Fibroblast of lung (primary cell): ENCODE measurements around the gene ZSCAN21.

Experiments used
- CTCF ChIP-seq, 2 donors: IDR thresholded peaks in 1 of 2; conservative IDR thresholded peaks in 1 of 2; 1 replicate in 1 of 2; 2 replicates in 1 of 2; pipeline ENCODE4 v1.5.1; 2011 to 2012; ENCODE audit warnings: low read length in 2 of 2, control low read depth in 1 of 2, inconsistent platforms in 1 of 2, low read depth in 1 of 2, mild to moderate bottlenecking in 1 of 2
- EZH2 ChIP-seq: IDR thresholded peaks from 2 replicates; pipeline ENCODE4 v1.5.1; 2012; ENCODE audit warnings: low read length, control low read depth, mild to moderate bottlenecking; ENCODE audit errors: missing control alignments

DNA sequence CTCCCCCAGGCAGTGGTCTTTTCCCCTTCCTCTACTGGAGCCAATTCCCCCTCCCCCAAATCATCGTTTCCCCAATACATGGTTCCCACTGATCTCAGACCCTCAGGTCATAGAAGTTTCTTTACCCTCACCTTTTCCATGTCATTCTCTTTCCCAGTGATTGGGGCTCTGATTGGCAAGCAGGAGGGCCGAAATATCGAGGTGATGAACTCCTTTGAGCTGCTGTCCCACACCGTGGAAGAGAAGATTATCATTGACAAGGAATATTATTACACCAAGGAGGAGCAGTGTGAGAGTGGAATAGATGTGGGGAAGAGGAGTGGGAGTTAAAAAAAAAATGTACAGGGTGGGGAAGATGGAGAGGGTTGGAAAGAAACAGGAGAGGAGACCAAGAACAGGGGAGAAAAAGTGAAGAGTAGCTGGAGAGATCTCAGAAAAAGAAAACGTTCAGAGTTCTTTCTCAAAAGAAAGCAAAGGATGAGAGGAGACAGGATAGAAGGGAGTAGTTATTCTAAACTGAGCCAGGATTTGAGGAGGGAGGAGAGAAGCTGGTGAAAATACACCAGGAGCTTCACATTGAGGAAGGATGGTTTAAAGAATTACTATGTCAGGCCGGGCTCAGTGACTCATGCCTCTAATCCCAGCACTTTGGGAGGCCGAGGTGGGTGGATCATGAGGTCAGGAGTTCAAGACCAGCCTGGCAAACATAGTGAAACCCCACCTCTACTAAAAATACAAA lies 40.1 kb downstream of the ZSCAN21 start:
- TF ChIP-seq CTCF (conservative IDR thresholded peaks at IDR 0.05 in 1 of 2, IDR thresholded peaks at IDR 0.05 in 1 of 2; ENCODE audit: low read depth in 1 of 2, low read length in 2 of 2) (no peak), EZH2 (no peak)
